ENCODE data around the gene TRPM7.
A peak's percentile ranks its signal among the peaks of the same experiment; 100 is the strongest.
"Not testable (repeated sequence)": the region's sequence is repeated elsewhere in the genome, so short reads cannot be mapped to it uniquely, and the experiment has no call there.

The TRPM7 gene

GRCh38 chr15:50655555-50655954, 31.0 kb downstream of the TRPM7 start:
- no peak for DNase-seq (ENCODE audit: low spot score)

- DNase-seq (ENCODE audit: low spot score), result no peak
Measured at GRCh38 chr15:50653156-50653743, 33.3 kb downstream of the TRPM7 start.

- DNase-seq (ENCODE audit: low spot score), result no peak
Measured at GRCh38 chr15:50652671-50653070, 33.9 kb downstream of the TRPM7 start.

DNA sequence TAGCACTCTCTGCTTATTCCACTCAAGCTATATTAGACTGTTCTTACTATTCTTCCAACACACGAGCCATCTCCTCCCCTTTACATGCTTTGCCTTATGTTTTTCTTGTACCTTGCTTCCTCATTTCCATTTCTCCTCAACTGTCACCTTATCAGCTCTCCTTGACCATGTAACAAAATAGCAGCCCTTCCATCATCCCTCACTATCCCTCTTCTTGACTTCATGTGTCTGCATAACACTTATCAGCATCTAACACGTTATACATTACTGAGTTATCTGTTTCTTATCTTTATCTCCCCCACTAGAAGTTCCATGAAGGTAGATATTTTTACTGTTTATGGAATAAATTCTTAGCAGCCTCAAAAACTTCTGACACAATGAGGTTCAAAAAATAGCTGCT, 45.3 kb downstream of the TRPM7 start:
- no peak for DNase-seq (ENCODE audit: low spot score)

DNA sequence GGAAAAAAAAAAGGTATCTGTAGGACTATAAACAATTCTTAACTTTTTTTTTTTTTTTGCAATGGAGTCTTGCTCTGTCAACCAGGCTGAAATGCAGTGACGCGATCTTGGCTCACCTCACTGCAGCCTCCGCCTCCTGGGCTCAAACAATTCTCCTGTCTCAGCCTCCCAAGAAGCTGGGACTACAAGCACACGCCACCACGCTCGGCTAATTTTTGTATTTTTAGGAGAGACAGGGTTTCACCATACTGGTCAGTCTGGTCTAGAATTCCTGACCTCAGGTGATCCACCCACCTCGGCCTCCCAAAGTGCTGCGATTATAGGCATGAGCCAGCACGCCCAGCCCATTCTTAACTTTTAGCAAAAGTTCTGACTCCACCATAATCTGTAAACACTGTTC, 50.5 kb downstream of the TRPM7 start:
- no peak for DNase-seq (ENCODE audit: low spot score)

DNA sequence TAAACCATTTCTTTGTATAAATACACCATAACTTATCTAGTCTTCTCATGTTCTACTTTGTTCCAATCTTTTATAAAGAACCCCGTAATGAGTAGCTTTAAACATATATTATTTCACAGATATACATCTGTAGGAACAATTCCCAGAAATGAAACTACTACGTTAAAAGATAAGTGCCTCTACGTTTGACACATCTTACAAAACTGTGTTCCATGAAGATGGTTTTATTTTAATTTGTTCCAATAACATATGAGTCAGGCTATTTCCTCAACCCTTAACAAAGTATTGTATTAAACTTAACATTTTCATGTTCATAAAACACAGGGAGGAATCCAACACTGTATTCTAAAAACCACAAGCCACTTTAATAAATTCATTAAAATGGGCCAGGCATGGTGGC, 52.9 kb downstream of the TRPM7 start:
- no peak for DNase-seq (ENCODE audit: low spot score)

DNA sequence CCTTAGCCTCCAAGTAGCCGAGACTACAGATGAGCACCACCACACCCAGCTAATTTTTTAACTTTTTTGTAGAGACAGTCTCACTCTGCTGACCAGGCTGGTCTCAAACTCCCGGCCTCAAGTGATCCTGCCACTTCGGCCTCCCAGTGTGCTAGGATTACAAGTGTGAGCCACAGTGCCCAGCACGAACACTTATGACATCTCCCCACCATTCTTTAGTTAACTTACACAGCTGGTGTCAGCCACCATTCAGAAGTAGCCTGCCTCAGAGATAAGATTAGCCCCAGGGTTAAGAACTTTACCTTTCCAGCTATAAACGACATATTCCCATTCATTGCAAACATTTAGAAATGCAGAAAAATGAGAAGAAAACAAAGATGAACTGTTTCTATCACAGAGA, 58.2 kb downstream of the TRPM7 start:
- DNase-seq (ENCODE audit: low spot score), result no peak

DNA sequence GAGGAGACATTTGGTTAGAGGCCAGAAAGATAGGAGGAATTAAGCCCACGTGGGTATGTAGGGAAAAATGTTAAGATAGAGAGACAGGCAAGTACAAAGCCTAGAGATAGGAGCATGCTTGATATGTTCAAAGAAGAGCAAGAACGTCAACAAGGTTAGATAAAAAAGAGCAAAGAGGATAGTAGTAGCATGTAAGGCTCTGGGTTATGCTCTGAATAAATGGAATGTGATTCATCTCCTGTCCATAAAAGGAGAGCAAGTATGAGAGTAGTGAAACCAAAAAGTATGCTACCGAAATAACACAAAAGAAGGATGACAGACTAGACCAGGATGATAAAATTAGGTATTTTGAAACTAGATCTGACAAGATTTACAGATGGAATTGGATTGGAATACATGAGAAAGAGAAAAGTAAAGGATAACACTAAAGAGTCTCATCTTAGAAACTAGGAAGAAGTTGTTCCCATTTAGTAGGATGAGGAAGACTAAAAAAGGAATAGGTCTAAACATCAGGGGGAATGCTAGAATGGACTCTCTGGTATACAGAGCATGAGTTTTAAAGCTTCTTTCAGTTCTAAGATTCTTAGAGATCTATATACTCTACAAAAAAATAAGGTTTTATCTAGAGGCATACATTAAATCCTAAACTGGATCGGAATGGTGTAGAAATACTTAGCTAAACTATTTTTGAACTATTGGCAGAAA, 59.1 kb downstream of the TRPM7 start:
- DNase-seq (ENCODE audit: low spot score), result peak; percentile 26

DNA sequence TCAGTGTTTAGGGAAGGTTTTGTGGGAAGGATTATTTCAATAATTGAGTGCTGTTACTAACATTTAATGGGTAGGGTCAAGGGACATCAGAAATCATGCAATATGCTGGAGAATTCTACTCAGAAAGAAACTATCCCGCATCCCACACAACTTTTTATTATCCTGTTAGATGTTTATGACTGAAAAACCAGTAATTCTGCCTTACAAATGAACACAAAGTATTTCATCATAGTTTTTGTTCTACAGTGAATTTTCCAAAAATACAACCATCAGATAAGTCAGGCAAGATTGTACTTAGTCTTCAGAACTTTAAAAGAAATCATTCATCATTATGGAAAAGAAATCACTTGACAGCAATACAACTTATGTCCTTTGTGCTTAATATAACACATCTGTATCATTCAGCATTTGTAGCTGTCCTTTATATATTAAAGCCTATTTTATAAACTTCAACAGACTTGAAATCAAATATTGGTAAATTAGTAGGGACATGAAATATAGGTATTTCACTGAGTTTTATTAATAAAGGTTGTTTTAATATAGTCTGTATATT, 61.9 kb downstream of the TRPM7 start:
- no peak for DNase-seq (ENCODE audit: low spot score)

DNA sequence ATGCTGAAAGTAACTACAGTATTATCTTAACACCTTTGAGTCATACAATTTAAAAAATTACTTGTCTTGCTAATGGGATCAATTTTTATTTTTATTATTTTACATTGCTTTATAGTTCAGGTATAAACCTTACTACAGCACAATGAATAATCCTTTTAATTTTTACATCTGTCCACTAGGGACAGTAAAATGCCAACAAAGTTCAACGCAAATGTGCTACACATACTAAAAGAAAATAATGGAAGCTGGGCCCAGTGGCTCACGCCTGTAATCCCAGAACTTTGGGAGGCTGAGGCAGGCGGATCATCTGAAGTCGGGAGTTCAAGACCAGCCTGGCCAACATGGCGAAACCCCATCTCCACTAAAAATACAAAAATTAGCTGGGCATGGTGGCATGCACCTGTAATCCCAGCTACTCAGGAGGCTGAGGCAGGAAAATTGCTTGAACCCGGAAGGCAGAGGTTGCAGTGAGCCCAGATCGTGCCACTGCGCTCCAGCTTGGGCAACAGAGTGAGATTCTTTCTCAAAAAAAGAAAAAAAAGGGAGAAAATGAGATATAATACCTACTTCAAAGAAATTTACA, 64.1 kb downstream of the TRPM7 start:
- peak; percentile 2 for DNase-seq (ENCODE audit: low spot score)

GRCh38 chr15:50616960-50617359, 69.6 kb downstream of the TRPM7 start:
- DNase-seq (ENCODE audit: low spot score), result not testable (repeated sequence)

DNA sequence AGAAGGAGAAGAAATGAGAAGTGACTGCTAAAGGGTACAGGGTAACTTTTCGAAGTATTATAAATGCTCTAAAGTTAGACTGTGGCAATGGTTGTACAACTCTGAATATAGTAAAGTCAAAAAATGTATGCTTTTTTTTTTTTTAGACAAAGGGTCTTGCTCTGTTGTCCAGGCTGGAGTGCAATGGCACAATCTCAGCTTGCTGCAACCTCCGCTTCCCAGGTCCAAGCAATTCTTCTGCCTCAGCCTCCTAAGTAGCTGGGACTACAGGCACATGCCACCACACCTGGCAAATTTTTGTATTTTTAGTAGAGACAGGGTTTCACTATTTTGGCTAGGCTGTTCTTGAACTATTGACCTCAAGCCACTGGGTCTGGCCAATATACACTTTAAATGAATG, 70.0 kb downstream of the TRPM7 start:
- DNase-seq (ENCODE audit: low spot score), result not testable (repeated sequence)

DNA sequence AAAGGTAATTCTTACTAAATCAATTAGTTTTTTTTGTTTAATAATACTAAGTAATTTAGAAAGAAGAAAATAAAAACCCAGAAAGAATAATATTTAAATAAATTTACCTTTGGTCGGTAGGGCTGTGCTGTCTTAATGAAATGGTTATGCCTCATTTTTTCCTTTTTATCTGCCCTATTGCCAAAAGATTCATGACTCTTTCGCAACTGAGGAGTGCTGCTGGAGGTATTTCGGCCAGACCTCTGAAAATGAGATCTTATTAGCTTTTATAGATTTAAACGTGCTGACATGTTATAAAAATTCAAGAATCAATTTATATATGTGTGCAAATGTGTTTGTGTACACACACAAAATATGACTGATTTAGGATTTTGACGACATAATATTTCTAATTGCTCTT, 73.0 kb downstream of the TRPM7 start:
- no peak for DNase-seq (ENCODE audit: low spot score)

DNA sequence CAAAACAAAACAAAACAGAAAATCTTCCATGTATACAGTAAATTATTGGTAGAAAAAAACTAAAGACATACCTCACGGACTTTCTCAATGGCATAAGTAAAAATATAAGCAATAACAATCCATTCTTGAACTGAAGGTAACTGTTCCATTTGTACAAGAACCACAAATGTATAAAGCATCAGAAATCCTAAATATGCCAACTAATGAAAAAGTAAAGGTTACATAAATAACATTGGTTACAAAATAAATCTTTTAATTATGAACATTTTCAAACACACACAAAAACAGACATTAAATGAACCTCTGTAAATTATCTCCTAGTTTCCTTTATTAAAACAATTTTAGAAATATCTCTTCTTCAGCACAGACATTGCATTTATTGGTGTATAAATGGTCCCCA, 79.5 kb downstream of the TRPM7 start:
- no peak for DNase-seq (ENCODE audit: low spot score)

DNA sequence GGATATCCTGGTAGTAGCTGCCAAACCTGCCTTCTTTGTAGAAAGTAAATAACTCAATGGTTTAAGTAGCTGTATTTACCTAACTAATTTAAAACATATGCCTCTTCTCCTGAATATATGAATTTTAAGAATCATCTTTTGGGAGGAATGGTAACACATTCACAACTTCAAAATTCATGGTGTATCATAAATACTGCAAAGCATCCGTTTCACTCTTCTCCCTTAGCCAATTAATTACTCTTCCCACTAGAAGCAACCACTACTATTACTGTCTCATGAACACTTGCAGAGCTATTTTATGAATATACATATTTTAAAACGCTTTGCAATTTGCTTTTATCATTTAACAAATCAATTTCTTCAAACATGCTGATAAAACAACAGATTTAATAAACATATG, 81.1 kb downstream of the TRPM7 start:
- DNase-seq (ENCODE audit: low spot score), result no peak

DNA sequence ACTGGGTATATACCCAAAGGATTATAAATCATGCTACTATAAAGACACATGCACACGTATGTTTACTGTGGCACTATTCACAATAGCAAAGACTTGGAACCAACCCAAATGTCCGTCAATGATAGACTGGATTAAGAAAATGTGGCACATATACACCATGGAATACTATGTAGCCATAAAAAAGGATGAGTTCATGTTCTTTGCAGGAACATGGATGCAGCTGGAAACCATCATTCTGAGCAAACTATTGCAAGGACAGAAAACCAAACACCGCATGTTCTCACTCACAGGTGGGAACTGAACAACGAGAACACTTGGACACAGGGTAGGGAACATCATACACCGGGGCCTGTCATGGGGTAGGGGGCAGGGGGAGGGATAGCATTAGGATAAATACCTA, 84.6 kb downstream of the TRPM7 start:
- not testable (repeated sequence) for DNase-seq (ENCODE audit: low spot score)

DNA sequence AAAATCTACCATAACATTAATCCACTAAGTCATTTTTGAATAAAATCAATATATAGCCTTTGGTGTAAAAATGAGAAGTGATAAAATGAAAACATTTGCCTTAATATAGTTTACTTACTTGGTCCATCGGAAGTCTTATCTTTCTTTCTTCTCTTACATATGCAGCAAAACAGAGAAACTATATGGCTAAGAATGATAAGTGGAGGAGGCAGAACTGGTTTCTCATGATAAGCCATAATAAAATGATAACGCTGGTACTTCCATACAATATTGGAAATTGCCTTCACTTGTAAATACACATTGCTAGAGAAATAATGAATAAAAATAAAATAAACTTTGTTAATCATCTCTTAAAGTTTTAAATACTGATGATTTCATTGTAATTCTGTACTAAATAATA, 92.3 kb downstream of the TRPM7 start:
- DNase-seq (ENCODE audit: low spot score), result no peak

GRCh38 chr15:50593761-50594160, 92.8 kb downstream of the TRPM7 start:
- DNase-seq (ENCODE audit: low spot score), result no peak

DNA sequence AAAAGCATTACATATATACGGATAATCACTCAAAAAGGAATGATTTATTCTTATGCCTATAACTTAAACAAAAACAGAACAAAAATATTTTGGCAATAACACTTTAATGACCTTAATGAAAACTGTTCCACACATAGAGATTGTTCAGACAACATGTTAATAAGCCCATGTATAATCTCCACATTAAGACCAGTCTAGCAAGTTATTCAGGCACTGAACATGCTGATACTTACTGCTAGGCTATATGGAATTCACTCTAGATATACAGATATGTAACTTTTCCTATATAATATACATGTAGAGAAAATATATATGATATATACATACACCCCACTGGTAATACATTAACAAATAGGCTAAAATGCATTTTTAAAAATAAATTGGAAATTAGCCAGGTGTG, 96.3 kb downstream of the TRPM7 start:
- DNase-seq (ENCODE audit: low spot score), result no peak

DNA sequence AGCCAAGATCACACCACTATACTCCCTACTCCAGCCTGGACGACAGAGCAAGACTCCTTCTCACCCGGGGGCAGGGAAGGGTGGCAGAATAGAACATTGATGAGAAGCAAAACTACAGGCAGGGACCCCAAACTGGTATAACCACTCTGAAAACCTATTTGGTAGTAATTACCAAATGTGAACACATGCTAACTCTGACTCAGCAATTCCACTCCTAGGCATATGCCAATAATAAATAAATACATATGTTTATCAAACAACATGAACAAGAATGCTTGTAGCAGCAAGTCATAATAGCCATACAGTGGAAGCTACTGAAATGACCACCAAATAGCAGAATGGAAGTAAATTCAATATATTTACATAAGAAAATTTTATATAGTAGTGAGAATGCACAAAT, 109.1 kb downstream of the TRPM7 start:
- DNase-seq (ENCODE audit: low spot score), result no peak

DNA sequence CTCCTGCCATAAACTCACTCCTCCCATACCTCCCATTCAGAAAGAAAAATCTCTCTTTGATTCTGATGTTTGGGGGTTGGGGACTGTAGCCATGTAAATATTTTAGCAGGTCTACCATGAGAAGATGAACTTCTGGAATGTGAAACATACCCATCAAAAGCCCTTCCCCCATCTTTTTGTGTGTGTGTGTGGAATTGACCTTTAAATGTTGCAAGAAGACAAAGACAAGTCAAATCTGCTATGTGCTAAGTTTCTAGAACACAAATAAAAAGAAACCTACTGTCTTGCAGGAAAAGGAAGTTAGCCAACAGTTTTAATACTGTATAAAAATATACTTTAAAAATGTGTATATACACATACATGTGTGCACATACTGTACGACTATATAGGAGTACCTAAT, 110.4 kb downstream of the TRPM7 start:
- no peak for DNase-seq (ENCODE audit: low spot score)

GRCh38 chr15:50573842-50574241, 112.8 kb downstream of the TRPM7 start:
- DNase-seq (ENCODE audit: low spot score), result not testable (repeated sequence)

DNA sequence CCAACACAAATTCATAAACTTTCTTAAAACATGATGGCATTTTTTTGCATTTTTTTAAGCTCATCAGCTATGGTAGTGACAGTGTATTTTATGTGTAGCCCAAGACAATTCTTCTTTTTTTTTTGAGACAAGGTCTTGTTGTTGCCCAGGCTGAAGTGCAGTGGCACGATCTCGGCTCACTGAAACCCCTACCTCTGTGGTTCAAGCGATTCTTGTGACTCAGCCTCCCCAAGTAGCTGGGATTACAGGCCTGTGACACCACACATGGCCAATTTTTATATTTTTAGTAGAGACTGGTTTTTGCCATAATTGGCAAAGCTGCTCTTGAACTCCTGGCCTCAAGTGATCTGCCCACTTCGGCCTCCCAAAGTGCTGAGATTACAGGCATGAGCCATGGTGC, 122.8 kb downstream of the TRPM7 start:
- no peak for DNase-seq (ENCODE audit: low spot score)

Data from AG08395 (cell line).